Thoracic aorta (tissue), 2 donors: Measurements from ENCODE around the gene CRYBG1. TPM values are rescaled to one million over a fixed set of nuclear protein-coding genes. Genes with fewer than 3 reads are reported as not detected.

Experiments used
- ATAC-seq: fragments of 150-250 bp; one replicate; pipeline ENCODE4 v1.8.0; 2017; ENCODE audit warnings: low read depth; ENCODE audit not compliant: insufficient number of reproducible peaks, low FRiP score
- DNase-seq: peaks from one replicate; pipeline ENCODE4 v3.0.0-alpha.2; 2020; ENCODE audit warnings: low spot score
- H3K27ac ChIP-seq, 2 donors: fragments of 200-600 bp; sonication (generic); 1 replicate in 1 of 2; 2 replicates in 1 of 2; pipeline ENCODE4 v1.5.1; 2016; ENCODE audit warnings: mild to moderate bottlenecking in 2 of 2, moderate library complexity in 2 of 2
- H3K27me3 ChIP-seq: fragments of 200-600 bp; sonication (generic); replicated peaks from 2 replicates; pipeline ENCODE4 v1.6.0; 2016; ENCODE audit warnings: mild to moderate bottlenecking; ENCODE audit not compliant: insufficient read depth
- H3K36me3 ChIP-seq: fragments of 200-600 bp; sonication (generic); one replicate; pipeline ENCODE4 v1.5.1; 2016
- H3K4me1 ChIP-seq, 2 donors: fragments of 200-600 bp; sonication (generic); 1 replicate in 1 of 2; 2 replicates in 1 of 2; pipeline versions ENCODE4 v1.5.1 to v1.6.0; 2016; ENCODE audit warnings: low read depth in 2 of 2, mild to moderate bottlenecking in 1 of 2; ENCODE audit not compliant: control insufficient read depth in 1 of 2
- H3K4me3 ChIP-seq: fragments of 200-600 bp; sonication (generic); 2 replicates; pipeline ENCODE4 v1.5.1; 2016; ENCODE audit warnings: mild to moderate bottlenecking
- H3K9me3 ChIP-seq: fragments of 200-600 bp; sonication (generic); 2 replicates; pipeline ENCODE4 v1.5.1; 2016
- CTCF ChIP-seq: fragments of 200-600 bp; sonication (generic); IDR thresholded peaks from one replicate; pipeline ENCODE4 v1.5.1; 2019; ENCODE audit warnings: antibody characterized with exemption
- total RNA-seq, 2 donors: library from RNA; depleted of rRNA; stranded (reverse); fragments of >200 nt; gene quantifications; one replicate each; pipeline versions ENCODE4 v1.1.0 to v1.2.3, GENCODE V29; 2016

CRYBG1 gene
- total RNA-seq, 2 donors from 2014 or later, result 3.2 to 7.2 TPM

- Histone ChIP-seq H3K36me3 (no peaks in the 10 kb centered on the region), H3K9me3 (no peaks in the 10 kb centered on the region), H3K27me3 (no peaks in the 10 kb centered on the region), H3K4me3 (no peak overlapping the region), H3K4me1 (no peaks in the 10 kb centered on the region), H3K27ac (no peak overlapping the region)
- DNase-seq, result no peak
- no peak for TF ChIP-seq CTCF
- no peak for ATAC-seq
Measured at GRCh38 chr6:106411643-106412200, 51.2 kb downstream of the CRYBG1 start.

GRCh38 chr6:106413016-106413415 is 52.5 kb downstream of the CRYBG1 start:
- no peak for ATAC-seq
- Histone ChIP-seq H3K36me3 (no peaks in the 10 kb centered on the region), H3K4me1 (no peaks in the 10 kb centered on the region), H3K4me3 (no peak overlapping the region), H3K27ac (no peak overlapping the region), H3K9me3 (no peaks in the 10 kb centered on the region), H3K27me3 (no peaks in the 10 kb centered on the region)
- DNase-seq, result no peak
- TF ChIP-seq CTCF, result no peak

GRCh38 chr6:106413722-106414121 is 53.2 kb downstream of the CRYBG1 start:
- H3K27ac ChIP-seq, result no peak overlapping the region
- TF ChIP-seq CTCF, result no peak
- no peaks in the 10 kb centered on the region for H3K4me1 ChIP-seq
- H3K9me3 ChIP-seq, result no peaks in the 10 kb centered on the region
- no peak overlapping the region for H3K4me3 ChIP-seq
- DNase-seq (no peak), ATAC-seq (no peak)
- no peaks in the 10 kb centered on the region for H3K36me3 ChIP-seq
- H3K27me3 ChIP-seq, result no peaks in the 10 kb centered on the region

GRCh38 chr6:106415921-106416320 is 55.4 kb downstream of the CRYBG1 start:
- H3K36me3 ChIP-seq, result no peaks in the 10 kb centered on the region
- H3K27me3 ChIP-seq, result no peaks in the 10 kb centered on the region
- no peaks in the 10 kb centered on the region for H3K9me3 ChIP-seq
- H3K4me3 ChIP-seq, result no peak overlapping the region
- no peak overlapping the region for H3K27ac ChIP-seq
- no peak for ATAC-seq
- no peaks in the 10 kb centered on the region for H3K4me1 ChIP-seq
- no peak for DNase-seq
- TF ChIP-seq CTCF, result no peak

- H3K9me3 ChIP-seq, result no peaks in the 10 kb centered on the region
- ATAC-seq (no peak), DNase-seq (no peak)
- H3K4me1 ChIP-seq, result no peaks in the 10 kb centered on the region
- H3K27ac ChIP-seq, result no peak overlapping the region
- H3K27me3 ChIP-seq, result no peaks in the 10 kb centered on the region
- H3K36me3 ChIP-seq, result no peaks in the 10 kb centered on the region
- TF ChIP-seq CTCF, result no peak
- no peak overlapping the region for H3K4me3 ChIP-seq
Measured at GRCh38 chr6:106417572-106418147, 57.1 kb downstream of the CRYBG1 start.
